Adipose tissue (tissue), 3 donors: Measurements from ENCODE around the gene ADAP1. TPM values are rescaled to one million over a fixed set of nuclear protein-coding genes. Genes with fewer than 3 reads are reported as not detected.

Experiments
- H3K27ac ChIP-seq: one replicate; pipeline ENCODE4 v1.5.1; 2013; ENCODE audit warnings: low read depth, low read length
- WGBS, 3 donors: extraction: QIAGEN DNeasy Blood & Tissue Kit; methylation state at CpG; one replicate each; pipeline ENCODE4 v1.1.7; 2013; 5-methylcytosine and 5-hydroxymethylcytosine counted together
- polyA plus RNA-seq, 3 donors: library from polyadenylated mRNA; stranded (reverse); fragments of 200-250 nt; gene quantifications; one replicate each; pipeline ENCODE4 v1.2.3, GENCODE V29; 2013
- donor health status: healthy with polysubstance abuse.
- donor health status: Bipolar disorder and iron deficiency.
- donor health status: healthy.

ADAP1 gene
- polyA plus RNA-seq, 3 donors: 8.7 to 11.7 (median 9.8) TPM

- no peak overlapping the region for H3K27ac ChIP-seq
- 68 to 91% (median 87%) methylated on average over 24 of the region's 24 CpGs for WGBS, 3 donors
These were observed 24.1 kb upstream of the ADAP1 start for GRCh38 chr7:978416-979091.

GRCh38 chr7:978049-978346 lies 23.5 kb upstream of the ADAP1 start:
- WGBS, 3 donors: 41 to 86% (median 74%) methylated on average over 7 of the region's 7 CpGs

GRCh38 chr7:977326-978048 lies 23.0 kb upstream of the ADAP1 start:
- WGBS, 3 donors: 28 to 71% (median 69%) methylated on average over 19 of the region's 19 CpGs
- no peak overlapping the region for H3K27ac ChIP-seq

More at GRCh38 chr7:978049-978346, 23.5 kb upstream of the ADAP1 start:
- H3K27ac ChIP-seq: no peak overlapping the region

- no peak overlapping the region for H3K27ac ChIP-seq
- WGBS, 3 donors: 38 to 86% (median 78%) methylated on average over 19 of the region's 19 CpGs
These were observed 22.4 kb upstream of the ADAP1 start for GRCh38 chr7:976901-977325.

- 32 to 64% (median 56%) methylated on average over 24 to 28 of the region's 28 CpGs for WGBS, 3 donors
- no peak overlapping the region for H3K27ac ChIP-seq
These were observed 21.4 kb upstream of the ADAP1 start for GRCh38 chr7:975702-976473.

- 0% methylated on average over 76 to 78 of the region's 78 CpGs for WGBS, 3 donors
- H3K27ac ChIP-seq: peak within 1 kb of the TSS; percentile 89
These were observed 20.6 kb upstream of the ADAP1 start, which contains the start of gene COX19 for GRCh38 chr7:974820-975681. COX19 (minus strand) TSS chr7:975549; CDS start chr7:975509, 40 bp downstream.

GRCh38 chr7:974172-974571 lies 19.7 kb upstream of the ADAP1 start:
- 24 to 29% (median 28%) methylated on average over 7 of the region's 7 CpGs for WGBS, 3 donors

GRCh38 chr7:973312-973711 lies 18.8 kb upstream of the ADAP1 start:
- no peak overlapping the region for H3K27ac ChIP-seq
- WGBS, 3 donors: 71 to 89% (median 85%) methylated on average over 9 of the region's 9 CpGs

More at GRCh38 chr7:974172-974571, 19.7 kb upstream of the ADAP1 start:
- H3K27ac ChIP-seq: no peak overlapping the region

GRCh38 chr7:972676-973309 lies 18.3 kb upstream of the ADAP1 start:
- no peak overlapping the region for H3K27ac ChIP-seq
- WGBS, 3 donors: 39 to 81% (median 76%) methylated on average over 10 of the region's 10 CpGs

- 90 to 94% (median 92%) methylated on average over 12 of the region's 12 CpGs for WGBS, 3 donors
- no peak overlapping the region for H3K27ac ChIP-seq
These were observed 17.6 kb upstream of the ADAP1 start for GRCh38 chr7:972110-972509.

- no peak overlapping the region for H3K27ac ChIP-seq
- 88 to 90% (median 89%) methylated on average over 6 of the region's 6 CpGs for WGBS, 3 donors
These were observed 16.3 kb upstream of the ADAP1 start for GRCh38 chr7:970744-971143.

- H3K27ac ChIP-seq: no peak overlapping the region
- 93 to 94% (median 93%) methylated on average over 11 of the region's 11 CpGs for WGBS, 3 donors
These were observed 14.9 kb upstream of the ADAP1 start for GRCh38 chr7:969403-969802.

- 86 to 91% (median 89%) methylated on average over 24 of the region's 24 CpGs for WGBS, 3 donors
- H3K27ac ChIP-seq: no peak overlapping the region
These were observed 14.0 kb upstream of the ADAP1 start for GRCh38 chr7:968205-969105.

- no peak overlapping the region for H3K27ac ChIP-seq
- 90 to 92% (median 91%) methylated on average over 39 of the region's 39 CpGs for WGBS, 3 donors
These were observed 13.0 kb upstream of the ADAP1 start for GRCh38 chr7:967361-968082.

- 79 to 85% (median 85%) methylated on average over 22 of the region's 22 CpGs for WGBS, 3 donors
- H3K27ac ChIP-seq: no peak overlapping the region
These were observed 12.0 kb upstream of the ADAP1 start for GRCh38 chr7:966291-967069.
